ENCODE results near the gene LGR6.

Gene LGR6

DNA sequence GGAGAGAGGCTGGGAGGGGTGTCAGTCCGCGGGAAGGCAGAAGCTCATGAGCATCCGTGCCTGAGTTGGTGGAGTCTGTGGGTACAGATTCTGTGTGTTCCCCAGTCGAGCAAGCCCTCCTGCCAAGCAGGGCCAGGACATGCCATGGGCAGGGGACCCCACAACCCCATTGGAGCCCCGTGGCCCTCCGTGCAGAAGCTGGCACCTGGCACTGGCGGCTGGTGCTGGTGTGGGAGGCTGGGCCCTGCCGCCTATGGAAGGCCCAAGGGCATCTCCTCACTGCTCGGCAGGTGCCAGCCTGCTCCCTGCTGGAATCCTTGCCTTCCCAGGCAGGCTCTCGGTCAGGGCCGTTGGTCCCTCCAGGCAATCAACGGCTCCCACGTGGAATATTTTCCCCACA, 74.4 kb downstream of the LGR6 start:
- DNase-seq, result no peak

DNA sequence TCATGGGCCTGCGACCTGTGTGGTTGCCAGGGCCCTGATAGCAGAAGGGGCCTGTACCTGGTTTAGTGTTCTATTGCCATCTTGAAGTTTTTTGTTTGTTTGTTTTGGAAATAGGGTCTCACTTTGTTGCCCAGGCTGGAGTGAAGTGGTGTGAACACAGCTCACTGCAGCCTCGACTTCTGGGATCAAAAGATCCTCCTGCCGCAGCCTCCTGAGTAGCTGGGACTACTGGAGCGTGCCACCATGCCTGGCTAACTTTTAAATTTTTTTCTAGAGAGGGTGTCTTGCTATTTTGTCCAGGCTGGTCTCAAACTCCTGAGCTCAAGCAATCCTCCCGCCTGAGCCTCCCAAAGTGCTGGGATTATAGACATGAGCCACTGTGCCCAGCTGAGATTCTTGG, 75.2 kb downstream of the LGR6 start:
- no peak for DNase-seq

DNA sequence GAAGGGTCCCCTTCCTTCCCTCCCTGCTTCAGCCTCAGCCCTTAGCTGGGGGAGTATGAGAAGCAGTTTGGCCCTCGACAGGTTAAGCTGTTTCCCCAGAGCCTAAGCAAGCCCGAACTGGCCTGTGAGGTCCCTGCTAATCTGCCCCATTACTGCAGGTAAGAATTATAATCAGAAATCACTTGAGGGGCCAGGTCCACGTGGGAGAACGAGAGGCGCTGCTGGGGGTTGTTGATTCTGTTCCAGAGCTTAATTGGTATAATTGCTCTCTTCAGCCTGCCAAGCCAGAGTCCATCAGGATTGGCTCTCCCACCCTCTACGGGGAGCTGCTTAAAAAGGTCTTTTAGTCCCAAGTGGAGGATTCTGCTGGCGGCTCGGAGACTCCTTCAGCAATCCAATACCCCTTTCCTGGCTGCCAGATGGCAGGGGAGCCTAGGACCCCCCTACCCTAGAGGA, 77.3 kb downstream of the LGR6 start:
- DNase-seq, result no peak

DNA sequence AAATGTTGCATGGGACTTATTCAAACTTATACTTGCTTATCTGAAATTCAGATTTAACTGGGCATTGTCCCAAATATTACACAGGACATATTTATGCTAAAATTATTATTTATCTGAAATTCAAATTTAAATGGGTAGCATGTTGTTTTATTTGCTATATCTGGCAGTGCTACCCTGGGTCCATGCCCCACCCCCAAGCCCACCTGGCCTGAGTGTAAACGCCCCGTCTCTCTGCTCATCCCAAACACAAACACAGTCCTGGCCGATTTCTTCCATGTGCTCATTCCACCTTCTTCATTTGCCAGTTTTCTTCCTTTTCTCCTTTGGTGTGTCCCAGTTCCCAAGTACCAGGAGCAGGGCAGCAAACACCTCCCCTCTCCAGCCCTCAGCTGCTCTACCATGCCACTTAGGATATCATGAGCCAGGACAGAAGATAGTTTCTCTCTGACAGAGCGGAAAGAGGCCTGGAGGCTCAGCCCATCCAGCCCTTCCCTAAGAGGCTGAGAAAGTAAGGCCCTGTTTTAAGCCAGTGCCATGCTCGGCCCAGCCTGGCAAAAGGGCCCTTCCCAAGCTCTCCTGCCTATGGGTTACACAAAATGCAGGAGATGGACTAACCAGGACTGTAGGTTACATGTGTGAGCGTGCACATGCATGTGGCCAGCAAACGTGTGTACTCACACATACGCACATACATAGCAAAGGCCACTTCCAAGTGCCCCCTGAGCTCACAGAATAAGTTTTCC, 78.7 kb downstream of the LGR6 start:
- DNase-seq, result no peak

DNA sequence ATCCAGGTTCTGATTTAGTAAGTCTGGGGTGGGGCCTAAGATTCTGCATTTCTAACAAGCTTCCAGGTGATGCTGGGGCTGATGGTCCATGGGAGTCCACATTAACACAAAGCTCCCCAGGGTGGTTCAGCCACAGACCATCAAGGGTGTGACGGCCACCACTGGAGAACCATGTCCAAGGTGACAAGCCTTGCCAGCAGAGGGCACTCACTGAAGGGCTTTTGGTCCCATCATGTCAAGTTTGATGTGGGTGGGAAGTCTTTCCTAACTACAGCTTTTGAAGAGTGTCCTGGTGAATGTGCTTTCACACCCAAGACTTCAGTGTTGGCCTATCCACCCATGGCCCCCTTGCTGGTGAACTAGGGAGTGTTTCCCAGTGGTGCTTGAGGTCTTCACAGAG, 81.0 kb downstream of the LGR6 start:
- peak; percentile 54 for DNase-seq

DNA sequence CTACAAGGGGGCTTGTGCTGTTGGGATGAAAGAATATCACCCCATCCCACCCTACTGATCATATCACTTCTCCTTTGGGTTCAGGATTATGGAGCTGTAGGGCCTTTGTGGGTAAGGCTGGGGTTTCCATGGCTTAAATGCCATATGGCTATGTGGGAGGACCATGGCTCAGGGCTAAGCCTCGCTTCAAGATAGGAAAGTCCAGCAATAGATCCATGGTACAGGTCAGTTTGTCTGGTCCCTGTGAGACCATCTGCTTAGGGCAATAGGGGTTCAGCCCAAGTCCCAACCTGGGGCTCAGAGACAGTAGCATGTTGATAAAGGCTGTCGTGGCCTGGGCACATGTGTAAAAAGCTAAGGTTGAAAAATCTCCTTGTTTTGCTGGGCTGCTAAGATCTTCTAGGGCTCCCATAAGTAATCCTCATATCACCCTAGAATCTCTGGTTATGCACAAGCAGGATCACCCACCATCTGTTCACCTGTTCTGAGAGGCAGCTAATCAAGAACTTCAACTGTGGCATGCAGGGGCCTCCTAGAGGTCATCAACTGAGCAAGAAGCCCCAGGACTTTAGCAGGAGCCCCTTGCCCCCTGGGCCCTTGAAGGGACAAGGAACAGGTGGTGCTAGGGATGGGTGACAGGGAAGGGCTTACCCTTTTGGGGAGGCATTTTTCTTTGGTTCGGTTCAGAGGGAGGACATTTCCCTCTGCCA, 81.6 kb downstream of the LGR6 start:
- no peak for DNase-seq

DNA sequence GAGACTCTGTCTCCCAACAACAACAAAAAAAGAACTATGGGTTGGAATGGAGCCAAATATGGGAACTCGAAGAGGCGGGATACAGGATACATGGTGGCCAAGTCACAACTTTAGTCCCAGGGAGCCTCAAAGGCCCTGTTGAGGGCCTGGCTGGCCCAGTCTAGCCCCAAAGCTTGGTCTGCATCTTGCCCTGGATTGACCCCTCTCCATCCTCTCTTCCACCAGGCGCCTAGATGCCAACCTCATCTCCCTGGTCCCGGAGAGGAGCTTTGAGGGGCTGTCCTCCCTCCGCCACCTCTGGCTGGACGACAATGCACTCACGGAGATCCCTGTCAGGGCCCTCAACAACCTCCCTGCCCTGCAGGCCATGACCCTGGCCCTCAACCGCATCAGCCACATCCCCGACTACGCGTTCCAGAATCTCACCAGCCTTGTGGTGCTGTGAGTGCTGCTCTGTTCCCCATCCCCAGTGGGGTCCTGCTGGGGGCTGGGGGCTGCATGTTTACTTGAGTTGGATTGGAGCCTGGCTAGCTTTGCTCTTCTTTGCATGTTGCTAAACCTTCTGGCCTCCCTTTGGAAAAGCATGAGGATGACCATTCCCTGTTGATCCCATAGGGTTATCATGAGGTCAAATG, 82.6 kb downstream of the LGR6 start:
- DNase-seq, result no peak

DNA sequence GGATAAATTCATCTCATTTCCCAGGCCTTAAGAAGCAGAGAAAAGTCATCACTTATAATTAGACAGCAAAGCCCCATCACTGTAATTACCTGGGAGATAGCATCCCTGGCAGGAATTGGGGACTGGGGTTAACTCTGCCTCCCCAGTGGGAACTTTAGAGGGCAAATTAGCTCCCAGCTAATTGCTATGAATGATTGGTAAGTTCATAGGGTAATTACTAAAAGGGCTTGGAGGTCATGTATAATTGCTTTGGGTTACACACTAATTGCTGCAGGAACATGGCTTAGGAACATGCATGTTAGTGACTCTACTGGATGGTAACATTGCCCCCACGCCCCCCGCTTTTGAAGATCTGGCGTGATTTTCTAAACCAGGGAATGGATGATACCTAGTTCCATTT, 83.3 kb downstream of the LGR6 start:
- DNase-seq, result no peak

DNA sequence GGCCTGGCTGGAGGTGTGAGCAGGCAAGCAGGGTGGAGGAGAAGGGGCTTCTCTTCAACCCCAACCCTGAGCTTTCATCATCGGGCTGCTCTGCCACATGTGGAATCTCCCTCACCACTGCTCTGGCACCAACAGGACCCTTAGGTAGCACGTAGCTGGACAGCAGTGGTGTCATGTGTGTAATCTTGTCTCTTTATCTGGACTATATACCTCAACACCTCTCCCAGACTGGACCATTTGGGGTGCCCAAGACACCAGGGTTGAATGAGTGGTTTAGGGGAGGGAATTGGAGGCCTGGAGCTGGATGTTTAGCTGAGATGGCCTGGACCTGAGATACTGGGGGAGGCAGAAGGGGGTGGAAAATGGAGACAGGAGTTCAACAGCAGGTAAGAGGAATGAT, 85.2 kb downstream of the LGR6 start:
- no peak for DNase-seq

DNA sequence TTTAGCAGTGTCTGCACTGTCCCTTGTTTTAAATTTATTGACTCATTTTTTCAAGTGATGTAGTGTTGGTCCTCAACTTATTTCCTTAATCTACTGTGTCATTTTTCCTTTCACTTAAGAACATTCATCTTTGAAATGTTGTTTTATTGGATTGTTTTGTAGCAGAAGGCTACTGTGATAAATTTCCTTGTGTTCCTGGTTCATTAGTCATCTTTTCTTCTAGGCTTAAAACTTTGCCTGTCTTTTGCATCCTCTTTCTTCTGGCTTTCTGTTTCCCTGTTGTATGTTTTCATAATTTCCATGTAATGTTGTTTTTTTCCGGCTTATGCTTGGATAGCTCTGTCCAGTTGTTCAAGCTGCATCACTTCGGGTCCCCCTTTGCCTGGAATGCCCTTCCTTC, 86.2 kb downstream of the LGR6 start:
- DNase-seq, result no peak

DNA sequence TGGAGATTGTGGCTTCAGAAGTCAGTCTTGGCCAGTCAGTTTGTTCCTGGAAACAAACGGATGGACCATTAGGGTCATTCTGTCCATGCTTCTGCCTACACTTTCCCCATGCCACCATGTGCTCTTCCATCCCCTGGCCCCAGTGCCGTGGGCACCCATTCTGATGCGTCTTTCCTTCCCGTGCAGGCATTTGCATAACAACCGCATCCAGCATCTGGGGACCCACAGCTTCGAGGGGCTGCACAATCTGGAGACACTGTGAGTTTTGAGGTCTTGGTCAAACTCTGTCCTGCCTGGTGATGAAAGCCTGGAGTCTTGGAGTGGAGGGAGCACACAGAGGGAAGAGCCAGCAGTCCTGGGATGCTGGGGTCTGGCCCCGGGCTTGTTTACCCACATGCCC, 87.0 kb downstream of the LGR6 start:
- DNase-seq, result no peak

DNA sequence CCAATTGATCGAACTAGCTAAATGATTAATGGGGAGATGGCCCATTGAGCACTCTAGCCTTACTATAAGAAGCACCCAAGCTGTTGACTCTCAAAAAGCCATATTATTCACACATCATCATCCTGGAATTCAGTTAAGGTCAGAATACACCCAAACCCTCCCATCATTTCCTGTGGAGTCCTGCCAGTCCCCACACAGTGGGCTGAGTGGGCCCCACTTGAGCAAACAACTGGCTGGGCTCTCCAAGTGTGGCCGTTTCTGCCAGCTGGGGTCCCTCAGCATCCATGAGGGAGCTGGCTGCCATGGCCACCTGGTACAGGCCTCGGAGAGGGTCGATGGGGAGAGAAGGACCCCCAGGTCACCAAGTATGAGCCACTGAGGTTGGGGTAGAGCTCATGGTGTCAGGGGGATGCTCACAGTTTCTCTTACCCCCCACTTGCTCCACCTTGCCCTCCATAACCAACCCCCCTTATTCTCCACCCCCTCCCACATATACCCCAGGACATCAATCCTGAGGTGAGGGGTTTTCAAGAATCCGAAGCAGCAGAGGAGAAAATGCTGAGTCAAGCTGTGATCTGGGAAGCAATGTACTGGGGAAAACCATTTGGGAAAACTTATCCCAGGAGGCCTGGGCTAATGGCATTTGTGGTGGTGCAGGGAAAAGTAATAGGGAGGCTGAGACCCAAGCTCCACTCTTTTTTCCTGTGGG, 87.9 kb downstream of the LGR6 start:
- DNase-seq, result no peak

DNA sequence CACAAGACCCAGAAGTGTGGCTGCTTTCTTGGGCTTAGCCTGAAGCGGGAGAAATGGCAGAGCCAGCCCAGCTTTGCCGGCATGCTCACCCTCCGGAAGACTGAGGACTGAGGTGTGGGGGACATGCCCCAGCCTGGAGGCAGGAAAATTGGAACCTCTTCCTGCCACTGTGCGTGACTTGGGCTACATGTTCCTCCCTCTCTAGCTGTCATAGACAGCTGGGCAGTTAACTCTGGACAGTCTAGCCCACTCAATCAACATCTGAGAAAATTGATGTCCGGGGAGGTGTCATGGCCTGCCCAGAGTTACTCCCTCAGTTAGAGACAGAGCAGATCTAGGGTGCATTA, 88.4 kb downstream of the LGR6 start:
- no peak for DNase-seq

DNA sequence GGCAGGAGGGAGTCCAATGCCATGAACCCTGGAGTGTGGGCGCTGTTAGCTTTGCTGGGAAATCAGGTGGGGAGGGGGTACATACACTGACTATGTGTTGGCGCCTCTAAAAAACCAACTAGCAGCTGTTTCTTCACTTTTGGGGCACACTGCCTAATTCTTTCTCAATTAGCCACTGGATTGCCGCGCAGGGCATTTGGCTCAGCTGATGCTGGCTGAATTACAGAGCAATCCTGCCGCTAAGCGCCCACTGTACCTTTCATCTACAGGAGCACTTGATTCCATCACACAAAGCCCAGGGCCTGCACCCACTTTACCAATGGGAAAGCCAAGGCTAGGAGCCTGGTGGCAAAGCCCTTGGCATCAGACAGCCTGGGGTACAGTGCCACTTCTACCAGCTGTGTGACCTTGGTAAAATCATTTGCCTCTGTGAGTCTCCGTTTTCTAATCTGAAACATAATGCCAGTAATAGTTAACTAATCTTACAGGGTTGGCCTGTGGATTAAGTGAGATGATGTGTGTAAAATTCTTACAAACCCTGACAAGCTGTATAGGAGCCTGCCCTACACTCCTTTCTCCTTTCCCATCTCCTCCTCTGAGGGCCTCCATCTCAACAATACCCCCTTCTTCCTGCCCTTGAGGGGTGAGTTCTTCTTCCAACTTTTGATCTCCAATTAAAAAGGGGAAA, 89.1 kb downstream of the LGR6 start:
- DNase-seq, result no peak

DNA sequence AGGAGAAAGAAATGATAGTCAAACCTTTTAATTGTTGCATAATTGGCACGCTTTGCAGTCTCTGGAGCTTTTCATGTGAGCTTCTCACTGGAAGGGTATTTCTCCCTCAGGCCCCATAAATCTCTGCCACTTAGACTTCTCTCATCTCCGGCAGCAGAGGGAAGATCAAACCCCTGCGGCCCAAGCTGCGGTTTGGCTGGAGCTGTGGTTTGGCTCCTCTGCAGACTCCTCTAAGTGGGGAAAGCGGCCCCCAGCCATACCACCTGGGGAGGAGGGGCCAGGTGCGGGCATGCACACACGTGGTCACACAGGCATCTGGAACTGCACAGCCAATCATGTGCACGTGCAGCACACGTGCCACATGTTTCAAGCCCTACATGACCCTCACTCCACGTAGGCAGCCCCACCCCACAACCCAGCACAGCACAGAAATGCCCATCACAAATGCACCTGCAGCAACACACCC, 89.8 kb downstream of the LGR6 start:
- no peak for DNase-seq

DNA sequence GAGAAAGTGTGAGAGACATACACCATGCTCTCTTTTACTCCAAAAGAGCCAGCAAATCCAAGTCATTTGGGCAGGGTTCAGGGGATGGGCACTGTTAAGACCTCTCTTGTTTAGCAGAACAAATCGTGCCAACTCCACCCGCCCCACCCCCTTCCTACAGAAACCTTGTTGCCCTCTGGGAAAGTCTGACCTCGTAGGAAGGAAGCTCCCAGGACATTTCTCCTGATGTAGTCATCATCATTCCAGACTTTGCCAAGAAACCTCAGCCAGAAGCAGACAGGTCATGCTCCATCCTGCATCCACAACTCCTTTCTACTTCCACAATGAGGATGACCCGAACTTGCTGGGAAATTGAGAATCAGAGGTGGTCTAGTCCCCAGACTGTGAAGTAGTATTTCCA, 90.4 kb downstream of the LGR6 start:
- no peak for DNase-seq

DNA sequence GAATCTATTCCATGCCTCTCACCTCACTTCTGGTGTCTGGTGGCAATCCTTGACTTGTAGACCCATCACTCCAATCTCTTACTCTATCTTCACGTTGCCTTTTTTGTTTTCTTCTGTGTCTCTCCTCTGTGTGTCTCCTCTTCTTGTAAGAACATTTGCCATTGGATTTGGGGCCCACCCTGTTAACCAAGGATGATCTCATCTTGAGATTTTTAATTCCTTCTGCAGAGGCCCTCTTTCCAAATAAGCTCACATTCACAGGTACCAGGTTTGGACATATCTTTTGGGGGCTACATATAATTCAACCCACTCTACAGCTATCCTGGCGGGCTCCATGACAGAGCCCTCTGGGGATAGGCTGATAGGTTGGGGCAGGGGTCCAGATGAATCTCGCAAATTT, 92.3 kb downstream of the LGR6 start:
- DNase-seq, result no peak

DNA sequence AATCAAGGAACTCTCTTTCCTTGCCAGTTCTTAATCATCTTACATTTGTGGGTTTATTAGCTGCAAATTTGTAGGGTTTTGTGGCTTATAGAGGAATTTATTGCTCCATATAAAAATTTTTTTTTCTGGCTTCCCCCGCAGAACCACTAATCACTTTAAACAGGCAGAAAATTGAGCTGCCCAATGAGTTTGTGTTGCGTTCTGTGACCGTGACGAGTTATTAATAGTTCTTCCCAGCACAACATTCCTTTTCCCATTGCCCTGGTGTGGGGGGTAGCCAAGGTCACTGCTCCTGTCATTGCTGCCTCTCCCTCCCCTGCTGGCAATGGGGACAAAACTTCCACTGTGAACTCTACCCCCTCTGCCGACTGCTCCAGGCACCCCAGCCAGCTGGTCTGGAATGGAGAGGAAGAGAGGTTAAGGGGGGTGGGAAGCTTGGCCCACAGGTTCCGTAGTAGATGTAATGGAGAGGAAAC, 93.1 kb downstream of the LGR6 start:
- no peak for DNase-seq

DNA sequence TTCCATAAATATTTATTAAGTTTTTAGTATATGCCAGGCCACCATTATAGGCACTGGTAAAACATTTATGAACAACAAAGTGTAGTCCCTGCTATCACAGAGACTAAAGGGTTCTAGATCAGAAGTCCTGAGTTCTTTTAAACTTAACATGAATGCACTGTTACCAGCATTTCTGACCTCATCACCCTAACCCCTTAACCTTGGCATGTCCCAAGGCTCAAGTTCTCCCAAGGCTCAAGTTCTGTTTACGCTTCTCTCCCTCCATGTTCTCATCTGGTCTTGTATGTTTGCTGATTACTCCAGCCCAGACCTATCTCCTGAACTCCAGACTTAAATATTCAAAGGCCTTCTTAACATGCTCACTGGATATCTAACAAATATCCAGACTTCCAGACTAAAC, 93.6 kb downstream of the LGR6 start:
- no peak for DNase-seq

DNA sequence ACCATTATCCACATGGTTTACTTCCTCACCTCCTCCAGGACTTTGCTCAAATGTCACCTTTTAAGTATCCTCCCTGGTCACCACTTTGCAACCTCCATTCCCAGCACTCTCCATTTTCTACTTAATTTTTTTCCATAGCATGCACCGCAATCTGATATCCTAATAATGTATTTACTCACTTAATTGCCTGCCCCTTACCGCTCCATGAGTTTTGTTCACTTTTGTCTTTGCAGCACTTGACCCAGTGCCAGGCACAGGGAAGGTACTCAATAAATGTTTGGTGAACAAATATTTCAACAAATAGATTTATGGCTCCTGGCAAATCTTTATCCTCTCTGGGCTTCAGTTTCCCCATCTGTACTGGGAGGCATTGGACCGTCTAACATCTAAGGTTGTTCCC, 94.6 kb downstream of the LGR6 start:
- DNase-seq, result no peak

DNA sequence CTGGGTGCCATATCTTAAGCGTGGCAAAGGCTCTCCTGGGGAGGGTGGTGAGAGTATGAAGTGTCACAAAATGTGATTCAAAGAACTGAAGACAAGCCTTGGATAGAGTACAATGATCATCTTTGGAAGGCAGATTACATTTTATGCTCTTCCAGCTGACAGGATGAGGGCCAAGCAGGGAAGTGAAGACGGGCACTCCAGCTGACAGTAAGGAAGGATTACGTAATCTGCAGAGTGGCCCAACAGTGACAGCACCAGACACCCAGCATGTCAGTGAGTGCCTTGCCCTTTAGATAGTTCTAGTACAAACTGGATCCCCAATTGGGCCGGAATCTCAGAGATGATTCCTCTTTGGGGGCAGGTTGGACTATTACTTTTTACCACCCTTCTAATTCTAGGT, 95.4 kb downstream of the LGR6 start:
- DNase-seq, result no peak

DNA sequence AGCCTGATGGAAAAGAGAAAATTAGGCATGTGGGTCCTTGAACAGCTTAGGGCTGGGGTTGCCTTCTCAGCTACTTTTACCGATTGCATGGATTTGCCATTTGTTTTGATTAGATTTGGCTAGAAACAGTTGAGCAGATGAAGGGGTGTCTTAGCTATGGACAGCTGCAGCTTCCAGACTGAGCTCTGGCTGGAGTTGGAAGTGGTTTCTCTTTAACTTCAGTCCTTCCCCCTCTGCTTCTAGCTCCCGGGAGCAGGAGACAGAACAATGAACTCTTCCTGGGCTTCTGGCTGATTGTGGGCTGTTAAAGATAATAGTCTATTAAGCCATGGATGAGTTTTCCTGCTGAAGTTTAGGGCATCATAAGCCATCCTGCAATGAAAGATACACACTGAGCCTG, 97.4 kb downstream of the LGR6 start:
- no peak for DNase-seq
